Activated T-cell treated with anti-CD3 and anti-CD28 coated beads, Interleukin-2, amount 50 U/mL, for 72 hours (primary cell): ENCODE measurements around the gene DTX3. TPM values are rescaled to one million over a fixed set of nuclear protein-coding genes. Genes with fewer than 3 reads are reported as not detected.
"Not testable (repeated sequence)": the region's sequence is repeated elsewhere in the genome, so short reads cannot be mapped to it uniquely, and the experiment has no call there.

Experiments
- ATAC-seq, 2 donors: fragments of 150-1000 bp; cut with Tn5 transposase; replicated peaks in 1 of 2; 2 replicates each; pipeline ENCODE4 v1.10.0; 2021; ENCODE audit warnings: moderate library complexity in 2 of 2, mild to moderate bottlenecking in 1 of 2
- DNase-seq, 2 donors: peaks; one replicate each; pipeline ENCODE4 v3.0.0; 2021 to 2022; ENCODE audit warnings: mixed read lengths in 1 of 2
- H3K27ac Mint-ChIP-seq: one replicate; pipeline ENCODE4 v1.8.0; 2022; ENCODE audit warnings: mild to moderate bottlenecking, moderate library complexity, mixed read lengths
- H3K27me3 Mint-ChIP-seq: one replicate; pipeline ENCODE4 v1.8.0; 2022; ENCODE audit warnings: low read depth, mixed read lengths
- H3K36me3 Mint-ChIP-seq, 2 donors: one replicate each; pipeline ENCODE4 v1.8.0; 2022; ENCODE audit warnings: mixed read lengths in 2 of 2, mild to moderate bottlenecking in 1 of 2; ENCODE audit not compliant: insufficient read depth in 2 of 2
- H3K4me1 Mint-ChIP-seq: one replicate; pipeline ENCODE4 v1.8.0; 2022; ENCODE audit warnings: low read depth, mixed read lengths
- H3K4me3 Mint-ChIP-seq, 2 donors: one replicate each; pipeline ENCODE4 v1.8.0; 2022; ENCODE audit warnings: mild to moderate bottlenecking in 2 of 2, mixed read lengths in 2 of 2, moderate library complexity in 2 of 2
- H3K9me3 Mint-ChIP-seq, 2 donors: one replicate each; pipeline ENCODE4 v1.8.0; 2022; ENCODE audit warnings: mixed read lengths in 2 of 2
- total RNA-seq, 2 donors: library from RNA; stranded (reverse); gene quantifications; one replicate each; pipeline ENCODE4 v1.2.3, GENCODE V29; 2022

Gene DTX3
- total RNA-seq, 2 donors from 2014 or later: 44.3 to 52.7 TPM

GRCh38 chr12:57628280-57629191, 23.9 kb downstream of the DTX3 start:
- Mint-ChIP-seq H3K36me3 (no peaks in the 10 kb centered on the region), H3K27me3 (peaks cover 83% of the 10 kb centered on the region), H3K27ac (no peak overlapping the region), H3K4me1 (peaks cover 27% of the 10 kb centered on the region), H3K9me3 (no peaks in the 10 kb centered on the region), H3K4me3 (peak overlapping the region in 1 of 2 donors; percentile 50)
- ATAC-seq (no peak), DNase-seq (no peak)

GRCh38 chr12:57629897-57630471, 25.4 kb downstream of the DTX3 start:
- no peak overlapping the region for H3K4me3 Mint-ChIP-seq
- peaks cover 70% of the 10 kb centered on the region for H3K27me3 Mint-ChIP-seq

GRCh38 chr12:57630891-57631433, 26.3 kb downstream of the DTX3 start:
- ATAC-seq: no peak
- H3K4me1 Mint-ChIP-seq: peaks cover 26% of the 10 kb centered on the region
- DNase-seq: no peak
- peak overlapping the region in 1 of 2 donors; percentile 86 for H3K4me3 Mint-ChIP-seq
- no peaks in the 10 kb centered on the region for H3K9me3 Mint-ChIP-seq
- no peak overlapping the region for H3K27ac Mint-ChIP-seq
- H3K36me3 Mint-ChIP-seq: no peaks in the 10 kb centered on the region
- peaks cover 60% of the 10 kb centered on the region for H3K27me3 Mint-ChIP-seq

More at GRCh38 chr12:57629897-57630471, 25.4 kb downstream of the DTX3 start:
- Mint-ChIP-seq H3K36me3 (no peaks in the 10 kb centered on the region), H3K4me1 (peaks cover 28% of the 10 kb centered on the region), H3K9me3 (no peaks in the 10 kb centered on the region), H3K27ac (no peak overlapping the region)
- ATAC-seq (no peak), DNase-seq (no peak)

GRCh38 chr12:57631566-57632072, 27.0 kb downstream of the DTX3 start:
- DNase-seq (no peak), ATAC-seq (no peak)
- no peaks in the 10 kb centered on the region for H3K9me3 Mint-ChIP-seq
- H3K36me3 Mint-ChIP-seq: no peaks in the 10 kb centered on the region
- H3K27me3 Mint-ChIP-seq: peaks cover 54% of the 10 kb centered on the region
- no peak overlapping the region for H3K27ac Mint-ChIP-seq
- peak overlapping the region; percentile 86 for H3K4me3 Mint-ChIP-seq
- H3K4me1 Mint-ChIP-seq: peaks cover 20% of the 10 kb centered on the region

GRCh38 chr12:57632073-57632957, 27.7 kb downstream of the DTX3 start:
- H3K27me3 Mint-ChIP-seq: peaks cover 47% of the 10 kb centered on the region

GRCh38 chr12:57632958-57633840, 28.6 kb downstream of the DTX3 start, which contains the start of gene B4GALNT1:
Gene B4GALNT1, minus strand, starts transcription at chr12:57633201. Its CDS starts 1,069 bp downstream, at chr12:57632132.
- Mint-ChIP-seq H3K27me3 (peaks cover 40% of the 10 kb centered on the region), H3K36me3 (no peaks in the 10 kb centered on the region), H3K27ac (no peak within 1 kb of the TSS), H3K4me3 (peak within 1 kb of the TSS; percentile 86), H3K9me3 (no peaks in the 10 kb centered on the region), H3K4me1 (peaks cover 15% of the 10 kb centered on the region)
- peak; percentile 76 to 81 for DNase-seq
- ATAC-seq: peak; percentile 82 to 89

More at GRCh38 chr12:57632073-57632957, 27.7 kb downstream of the DTX3 start:
- ATAC-seq (peak; percentile 43 to 46), DNase-seq (peak; percentile 37 to 40)
- Mint-ChIP-seq H3K9me3 (no peaks in the 10 kb centered on the region), H3K4me1 (peaks cover 15% of the 10 kb centered on the region), H3K36me3 (no peaks in the 10 kb centered on the region), H3K4me3 (peak overlapping the region; percentile 86), H3K27ac (no peak overlapping the region)

GRCh38 chr12:57636731-57637130, 32.1 kb downstream of the DTX3 start:
- H3K27ac Mint-ChIP-seq, H3K9me3 Mint-ChIP-seq, H3K36me3 Mint-ChIP-seq, H3K4me3 Mint-ChIP-seq, DNase-seq, ATAC-seq: not testable (repeated sequence)
- peaks cover 24% of the 10 kb centered on the region for H3K27me3 Mint-ChIP-seq
- peaks cover 13% of the 10 kb centered on the region for H3K4me1 Mint-ChIP-seq

- peaks cover 6% of the 10 kb centered on the region for H3K4me1 Mint-ChIP-seq
- DNase-seq: no peak
- peaks cover 28% of the 10 kb centered on the region for H3K27me3 Mint-ChIP-seq
- no peak overlapping the region for H3K27ac Mint-ChIP-seq
- no peaks in the 10 kb centered on the region for H3K9me3 Mint-ChIP-seq
- H3K36me3 Mint-ChIP-seq: no peaks in the 10 kb centered on the region
- no peak overlapping the region for H3K4me3 Mint-ChIP-seq
- ATAC-seq: no peak
Observed at GRCh38 chr12:57637364-57637763, 32.7 kb downstream of the DTX3 start.

- H3K36me3 Mint-ChIP-seq: no peaks in the 10 kb centered on the region
- no peak overlapping the region for H3K27ac Mint-ChIP-seq
- ATAC-seq (no peak), DNase-seq (no peak)
- H3K9me3 Mint-ChIP-seq: no peaks in the 10 kb centered on the region
- no peak overlapping the region for H3K4me3 Mint-ChIP-seq
- H3K27me3 Mint-ChIP-seq: peaks cover 28% of the 10 kb centered on the region
- peaks cover 6% of the 10 kb centered on the region for H3K4me1 Mint-ChIP-seq
Observed at GRCh38 chr12:57638096-57638495, 33.5 kb downstream of the DTX3 start.

GRCh38 chr12:57640175-57641042, 35.8 kb downstream of the DTX3 start:
- H3K36me3 Mint-ChIP-seq: no peaks in the 10 kb centered on the region
- ATAC-seq (no peak), DNase-seq (no peak)
- no peak overlapping the region for H3K27ac Mint-ChIP-seq
- no peaks in the 10 kb centered on the region for H3K9me3 Mint-ChIP-seq
- H3K4me3 Mint-ChIP-seq: no peak overlapping the region
- H3K27me3 Mint-ChIP-seq: peaks cover 23% of the 10 kb centered on the region
- no peaks in the 10 kb centered on the region for H3K4me1 Mint-ChIP-seq
